Bone marrow (tissue), 2 donors: ENCODE measurements around the gene VWC2.
"Not testable (repeated sequence)": the region's sequence is repeated elsewhere in the genome, so short reads cannot be mapped to it uniquely, and the experiment has no call there.

Experiments
- DNase-seq, 2 donors: peaks; one replicate each; lab custom pipeline; 2025; lab: John Stamatoyannopoulos, UW

The VWC2 gene

DNA sequence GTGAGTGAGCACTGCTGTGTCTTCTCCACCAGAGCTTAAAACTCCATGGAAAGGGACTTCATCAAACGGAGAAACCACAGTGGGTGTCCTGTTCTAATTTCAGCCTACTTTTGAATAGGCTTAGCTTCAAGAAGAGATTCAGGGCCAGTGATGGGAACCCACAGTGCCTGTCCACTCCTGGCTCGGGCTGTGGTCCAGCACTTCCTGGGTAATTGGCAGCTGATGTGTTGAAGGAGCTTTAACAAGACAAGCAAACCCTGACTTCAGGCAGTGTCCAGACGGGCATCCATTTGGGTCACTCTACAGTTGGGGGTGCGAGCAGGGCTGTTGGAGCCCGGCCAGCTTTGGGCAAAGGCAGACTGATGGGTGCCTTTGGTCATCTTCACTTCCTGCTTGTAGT lies 14.5 kb downstream of the VWC2 start:
- DNase-seq = no peak

DNA sequence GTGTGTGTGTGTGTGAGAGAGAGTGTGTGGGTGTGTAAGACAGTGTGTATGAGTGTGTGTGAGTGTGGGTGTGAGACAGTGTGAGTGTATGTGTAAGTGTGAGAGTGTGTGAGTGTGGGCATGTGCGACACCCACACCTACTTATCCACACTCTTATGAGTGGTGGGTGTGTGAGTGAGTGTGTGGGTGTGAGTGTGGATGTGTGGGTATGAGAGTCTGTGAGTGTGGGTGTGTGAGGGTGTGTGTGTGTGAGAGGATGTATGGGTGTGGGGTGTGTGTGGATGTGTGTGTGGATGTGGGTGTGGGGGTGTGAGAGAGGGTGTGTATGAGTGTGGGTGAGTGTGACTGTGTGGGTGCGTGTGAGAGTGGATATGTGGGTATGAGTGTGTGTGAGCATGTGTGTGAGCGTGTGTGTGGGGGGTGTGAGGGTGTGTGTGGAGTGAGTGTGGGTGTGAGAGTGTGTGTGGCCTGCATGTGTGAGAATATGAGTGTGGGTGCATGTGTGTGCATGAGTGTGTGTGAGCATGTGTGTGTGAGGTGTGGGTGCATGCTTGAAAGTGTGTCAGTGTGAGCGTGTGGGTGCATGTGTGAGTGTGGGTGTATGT lies 15.1 kb downstream of the VWC2 start:
- DNase-seq = no peak

DNA sequence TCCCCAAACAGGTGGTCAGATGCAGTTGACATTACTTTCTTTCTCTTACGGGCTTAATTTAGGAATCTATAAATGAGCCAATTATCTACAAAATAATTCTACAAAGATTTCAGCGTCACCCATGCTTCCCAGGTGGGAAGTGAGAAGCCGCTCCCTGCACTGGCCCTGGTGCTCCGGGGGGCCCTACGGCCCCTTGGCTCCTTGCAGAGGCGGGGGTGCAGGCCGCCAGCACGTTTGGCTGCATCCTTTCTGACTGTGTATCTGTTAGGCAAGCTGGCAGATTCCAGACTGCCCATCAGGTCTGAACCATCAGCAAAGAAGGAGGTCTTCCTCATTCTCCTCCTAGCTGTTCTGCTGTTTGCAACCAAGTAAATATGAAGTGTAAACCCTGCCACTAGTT lies 16.3 kb downstream of the VWC2 start:
- no peak for DNase-seq

GRCh38 chr7:49790209-49790608 lies 16.8 kb downstream of the VWC2 start:
- no peak for DNase-seq

DNA sequence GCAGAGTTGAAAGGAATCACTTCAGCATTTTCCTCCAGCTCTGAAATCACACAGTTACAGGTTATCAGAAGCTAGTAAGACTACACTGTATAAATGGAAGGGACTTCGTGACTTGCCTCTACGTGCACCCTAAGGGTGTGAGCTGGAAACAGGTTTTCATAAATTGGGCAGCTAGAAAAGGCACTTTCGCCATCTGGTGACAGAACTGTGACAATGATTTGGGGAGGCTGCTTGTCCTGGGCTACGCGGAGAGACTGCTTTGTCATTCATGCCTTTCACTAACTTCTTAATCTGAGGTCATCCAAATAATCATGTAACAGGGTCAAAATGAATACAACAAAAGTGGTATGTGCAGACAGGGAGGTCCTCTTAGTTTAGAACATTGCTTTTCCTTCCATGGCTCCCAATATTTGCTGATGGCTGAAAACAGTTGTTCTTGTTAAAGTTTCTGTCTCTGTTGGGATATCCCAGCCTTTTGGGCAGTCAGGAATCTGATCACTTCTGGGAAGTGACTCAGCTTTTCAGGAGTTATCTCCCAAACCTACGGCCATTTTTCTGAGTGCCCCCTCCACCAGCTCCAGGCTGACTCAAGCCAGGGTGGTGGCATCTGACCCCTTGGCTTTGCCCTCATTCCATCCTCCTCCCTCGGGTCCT lies 17.8 kb downstream of the VWC2 start:
- no peak for DNase-seq

DNA sequence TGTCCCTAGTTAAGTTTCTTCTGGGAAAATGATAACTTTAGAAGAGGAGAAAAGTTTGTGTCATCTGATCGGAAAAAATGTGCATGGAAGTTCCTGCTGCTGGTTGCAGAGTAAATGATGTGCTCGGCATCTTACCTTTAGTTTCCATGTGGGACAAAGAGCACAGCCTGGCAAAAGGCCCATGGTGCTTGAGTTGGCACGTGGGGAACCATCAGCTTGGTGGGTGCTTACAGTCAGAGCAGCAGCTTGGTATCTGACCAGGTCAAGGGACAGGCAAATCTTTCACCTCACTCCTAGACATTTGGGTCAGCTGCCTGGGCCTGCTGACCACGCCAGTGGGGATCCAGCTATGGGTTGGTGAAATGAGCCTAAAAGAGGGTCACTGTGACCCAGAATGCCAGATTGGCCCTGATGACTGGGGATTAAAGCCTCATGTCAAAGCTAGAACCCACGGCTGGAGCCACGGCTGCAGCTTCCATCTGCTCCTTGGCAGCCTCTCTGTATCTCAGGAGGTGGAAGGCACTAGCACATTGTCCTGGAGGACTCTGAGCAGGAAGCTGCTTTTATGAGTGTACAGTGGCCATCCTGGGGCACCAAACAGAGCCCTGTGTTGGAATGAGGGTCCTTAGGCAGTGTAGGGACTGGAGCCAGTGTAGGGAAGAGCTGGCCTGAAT lies 24.7 kb downstream of the VWC2 start:
- no peak for DNase-seq

- no peak for DNase-seq
These were observed 26.6 kb downstream of the VWC2 start for GRCh38 chr7:49800031-49800430.

DNA sequence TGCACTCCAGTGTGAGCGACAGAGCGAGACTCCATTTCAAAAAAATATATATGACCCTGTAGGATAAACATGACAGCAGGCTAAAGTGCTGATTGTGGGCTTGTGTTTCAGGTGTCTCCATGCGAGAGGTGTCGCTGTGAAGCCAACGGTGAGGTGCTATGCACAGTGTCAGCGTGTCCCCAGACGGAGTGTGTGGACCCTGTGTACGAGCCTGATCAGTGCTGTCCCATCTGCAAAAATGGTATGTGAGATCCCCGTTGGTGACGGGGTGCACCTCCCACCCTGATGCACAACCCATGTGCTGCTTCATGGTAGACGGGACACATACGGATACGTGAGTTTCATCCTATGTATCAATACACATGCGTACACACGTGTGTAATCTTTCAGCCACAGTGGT lies 29.2 kb downstream of the VWC2 start:
- DNase-seq = no peak

DNA sequence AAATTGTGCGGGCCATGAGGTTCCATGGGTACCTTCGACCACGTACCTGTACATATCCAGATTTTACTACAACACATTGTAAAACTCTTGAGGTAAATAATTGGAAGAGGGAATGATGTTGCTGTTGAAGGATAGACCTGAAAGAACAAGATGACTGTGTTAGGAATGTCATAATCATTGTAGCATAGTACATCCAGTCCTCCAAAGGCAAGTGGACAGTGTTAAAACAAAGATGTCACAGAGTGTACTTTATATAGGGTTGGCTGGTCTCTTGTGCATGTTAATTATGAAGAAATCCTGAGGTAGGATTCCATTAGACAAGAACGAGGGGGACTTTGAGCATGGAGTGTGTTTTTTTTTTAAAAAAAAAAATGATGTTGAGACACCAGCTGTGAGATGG lies 30.4 kb downstream of the VWC2 start:
- no peak for DNase-seq

DNA sequence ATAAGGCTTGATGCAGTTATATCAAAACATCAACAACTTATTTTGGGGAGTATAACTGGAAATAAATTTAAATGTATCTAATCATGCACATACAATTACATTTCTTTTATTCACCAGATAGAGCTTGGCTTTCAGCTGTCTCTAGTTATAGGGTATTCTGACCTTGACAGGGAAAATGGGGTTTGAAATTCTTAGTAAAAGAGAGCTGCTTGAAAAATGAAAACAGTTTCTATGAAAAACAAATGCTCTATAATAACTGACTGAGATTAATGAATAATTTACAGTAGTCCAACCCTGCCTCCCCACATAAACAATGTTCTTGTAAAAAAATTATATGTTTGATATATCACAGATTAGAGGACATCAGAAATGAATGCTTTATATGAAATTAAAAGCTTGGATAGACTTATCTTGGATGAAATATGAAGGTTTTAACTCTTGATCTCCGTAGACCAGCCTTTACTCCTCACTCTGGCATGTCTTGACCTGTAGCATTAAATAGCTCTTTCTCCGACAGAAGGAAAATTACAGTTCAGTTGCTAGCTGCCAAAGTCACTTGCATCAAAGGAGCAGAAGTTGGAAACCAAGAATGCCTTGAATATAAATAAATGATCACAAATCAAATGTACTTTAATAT lies 32.1 kb downstream of the VWC2 start:
- DNase-seq = no peak

GRCh38 chr7:49812534-49812933 lies 39.1 kb downstream of the VWC2 start:
- no peak for DNase-seq

DNA sequence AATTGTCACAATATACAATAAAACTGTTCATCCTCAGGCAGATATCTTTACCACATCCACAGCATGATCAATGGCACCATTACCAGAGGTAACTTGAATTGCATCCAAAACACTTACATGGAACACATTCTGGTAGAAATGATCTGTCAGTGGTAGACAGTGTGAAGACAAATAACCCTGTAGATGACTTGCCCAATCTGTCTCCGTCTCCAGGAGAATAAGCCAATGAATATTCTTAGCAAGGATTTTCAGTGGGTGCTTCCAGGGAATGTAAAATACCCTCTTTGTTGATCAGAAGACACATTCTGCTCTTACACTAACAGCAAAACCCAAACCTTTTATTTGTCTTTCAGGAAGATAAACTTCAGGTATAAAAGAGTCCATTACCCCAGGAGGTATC lies 43.8 kb downstream of the VWC2 start:
- no peak for DNase-seq

GRCh38 chr7:49821181-49821580 lies 47.7 kb downstream of the VWC2 start:
- no peak for DNase-seq

GRCh38 chr7:49822856-49823255 lies 49.4 kb downstream of the VWC2 start:
- no peak for DNase-seq

- DNase-seq = no peak
These were observed 50.1 kb downstream of the VWC2 start for GRCh38 chr7:49823566-49823965.

GRCh38 chr7:49839863-49840645 lies 66.6 kb downstream of the VWC2 start:
- DNase-seq = no peak

GRCh38 chr7:49840751-49841405 lies 67.4 kb downstream of the VWC2 start:
- DNase-seq = no peak

GRCh38 chr7:49845626-49846025 lies 72.2 kb downstream of the VWC2 start:
- DNase-seq = no peak

- DNase-seq = no peak
These were observed 74.9 kb downstream of the VWC2 start for GRCh38 chr7:49848211-49848841.

DNA sequence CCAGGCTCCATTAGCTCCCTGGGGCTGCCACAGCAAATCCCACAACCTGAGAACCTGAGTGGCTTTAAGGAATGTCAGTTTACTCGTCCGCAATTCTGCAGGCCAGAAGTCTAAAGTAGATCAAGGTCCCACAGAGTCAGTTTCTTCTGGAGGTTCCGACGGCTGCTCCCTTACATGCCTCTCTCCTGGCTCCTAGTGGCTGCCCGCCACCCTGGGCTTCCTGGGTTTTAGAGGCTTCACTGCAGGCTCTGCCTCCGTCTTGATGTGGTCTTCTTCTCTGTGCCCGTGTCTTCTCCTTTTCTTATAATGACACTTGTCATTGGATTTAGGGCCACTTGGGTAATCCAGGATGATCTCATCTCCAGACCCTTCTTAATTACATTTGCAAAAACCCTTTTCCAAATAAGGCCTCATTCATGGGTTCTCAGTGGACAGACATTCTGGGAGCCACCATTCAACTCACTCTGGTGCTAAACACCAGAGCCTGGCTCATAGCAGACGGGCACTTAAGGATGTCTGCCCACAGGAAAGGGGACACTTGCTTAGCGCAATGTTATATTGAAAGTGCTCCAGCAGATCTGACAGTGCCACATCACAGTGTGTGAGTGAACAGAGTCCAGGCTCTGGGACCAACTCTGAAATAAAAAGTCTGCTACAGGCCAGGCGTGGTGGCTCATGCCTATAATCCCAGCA lies 77.6 kb downstream of the VWC2 start:
- no peak for DNase-seq

DNA sequence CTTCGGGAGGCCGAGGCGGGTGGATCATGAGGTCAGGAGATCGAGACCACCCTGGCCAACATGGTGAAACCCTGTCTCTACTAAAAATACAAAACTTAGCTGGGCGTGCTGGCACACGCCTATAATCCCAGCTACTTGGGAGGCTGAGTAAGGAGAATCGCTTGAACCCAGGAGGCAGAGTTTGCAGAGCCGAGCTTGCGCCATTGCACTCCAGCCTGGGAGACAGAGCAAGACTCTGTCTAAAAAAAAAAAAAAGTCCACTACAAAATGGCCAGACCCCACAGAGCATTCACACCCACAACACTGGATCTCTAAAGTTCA lies 78.1 kb downstream of the VWC2 start:
- DNase-seq = not testable (repeated sequence)
